GM10266 (cell line): ENCODE results near the gene RGR.

Experiments
- DNase-seq: peaks from one replicate; pipeline ENCODE4 v3.0.0; 2012; ENCODE audit errors: extremely low spot score
- CTCF ChIP-seq: IDR thresholded peaks from 2 replicates; pipeline ENCODE4 v1.5.1; 2012; ENCODE audit warnings: mild to moderate bottlenecking, low read depth; ENCODE audit not compliant: control insufficient read depth, insufficient read depth; ENCODE audit errors: missing control alignments

RGR gene

GRCh38 chr10:84221916-84222315, 22.9 kb upstream of the RGR start:
- no peak for TF ChIP-seq CTCF
- DNase-seq, result no peak

- TF ChIP-seq CTCF, result no peak
- DNase-seq, result no peak
Observed at GRCh38 chr10:84224411-84225028, 20.3 kb upstream of the RGR start.

GRCh38 chr10:84225427-84226173, 19.3 kb upstream of the RGR start, which contains the start of gene LRIT2:
TSS of gene LRIT2 (minus strand) at chr10:84225544. CDS start at chr10:84225520, 24 bp downstream.
- no peak for DNase-seq

GRCh38 chr10:84226616-84227015, 18.2 kb upstream of the RGR start:
- TF ChIP-seq CTCF, result no peak
- DNase-seq, result no peak

More at GRCh38 chr10:84225427-84226173, 19.3 kb upstream of the RGR start, which contains the start of gene LRIT2:
- TF ChIP-seq CTCF, result no peak

- TF ChIP-seq CTCF, result no peak
- DNase-seq, result no peak
Observed at GRCh38 chr10:84227810-84228209, 17.0 kb upstream of the RGR start.

- no peak for TF ChIP-seq CTCF
- no peak for DNase-seq
Observed at GRCh38 chr10:84230359-84230758, 14.5 kb upstream of the RGR start.

GRCh38 chr10:84232376-84232775, 12.5 kb upstream of the RGR start:
- no peak for DNase-seq
- no peak for TF ChIP-seq CTCF
